ENCODE data around the gene DBN1. TPM values are rescaled to one million over a fixed set of nuclear protein-coding genes. Genes with fewer than 3 reads are reported as not detected.

DBN1 gene
- total RNA-seq, 1 experiment from 2014 or later: 127 TPM

DNA sequence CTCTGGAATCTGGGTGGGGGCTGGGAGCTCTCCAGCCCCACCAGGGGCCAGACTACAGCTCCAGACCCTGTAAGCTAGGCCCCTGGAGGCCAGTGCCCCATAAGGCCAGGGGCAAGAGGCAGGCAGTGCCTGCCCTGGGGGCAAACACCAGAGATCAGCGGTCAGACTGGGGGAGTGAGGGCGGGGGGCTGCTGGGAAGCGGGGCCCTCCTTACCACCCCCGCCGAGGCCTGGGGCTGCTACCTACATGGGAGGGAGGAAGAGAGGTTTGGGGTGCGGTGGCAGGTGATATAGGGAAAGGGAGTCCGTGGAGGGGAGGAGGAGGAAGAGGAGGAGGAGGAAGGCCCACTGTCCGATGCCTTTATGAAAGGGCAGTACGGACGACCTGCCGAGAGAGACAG lies 14.1 kb downstream of the DBN1 start:
- Histone ChIP-seq H3K4me2 (ENCODE audit: low read length) (no peak overlapping the region), H3K79me2 (ENCODE audit: low read length) (no peaks in the 10 kb centered on the region), H3K9me3 (ENCODE audit: low read length) (no peaks in the 10 kb centered on the region), H2AFZ (ENCODE audit: low read length) (no peak overlapping the region), H3K27me3 (ENCODE audit: low read length) (no peaks in the 10 kb centered on the region), H3K27ac (ENCODE audit: low read length) (no peak overlapping the region), H3K9ac (ENCODE audit: low read length) (no peak overlapping the region), H3F3A (ENCODE audit: low read length, unreplicated experiment) (peaks cover 8% of the 10 kb centered on the region), H3K4me3 (ENCODE audit: low read length) (no peak overlapping the region), H3K36me3 (ENCODE audit: low read depth, low read length) (peaks cover 5% of the 10 kb centered on the region), H4K20me1 (ENCODE audit: low read length) (peaks cover 14% of the 10 kb centered on the region; the same call in 1 of the 2 replicates), H3K9me2 (replicated peaks; ENCODE audit: low read length) (no peaks in the 10 kb centered on the region), H3K4me1 (ENCODE audit: insufficient read depth, low read length) (peaks cover 8% of the 10 kb centered on the region; the same call in 1 of the 2 replicates)
- TF ChIP-seq EZH2phosphoT487 (IDR thresholded peaks at IDR 0.05; ENCODE audit: borderline replicate concordance, low read length) (no peak), EZH2 (IDR thresholded peaks at IDR 0.05; ENCODE audit: low read length, unreplicated experiment) (no peak)
- TF ChIP-seq, protein P1, sequence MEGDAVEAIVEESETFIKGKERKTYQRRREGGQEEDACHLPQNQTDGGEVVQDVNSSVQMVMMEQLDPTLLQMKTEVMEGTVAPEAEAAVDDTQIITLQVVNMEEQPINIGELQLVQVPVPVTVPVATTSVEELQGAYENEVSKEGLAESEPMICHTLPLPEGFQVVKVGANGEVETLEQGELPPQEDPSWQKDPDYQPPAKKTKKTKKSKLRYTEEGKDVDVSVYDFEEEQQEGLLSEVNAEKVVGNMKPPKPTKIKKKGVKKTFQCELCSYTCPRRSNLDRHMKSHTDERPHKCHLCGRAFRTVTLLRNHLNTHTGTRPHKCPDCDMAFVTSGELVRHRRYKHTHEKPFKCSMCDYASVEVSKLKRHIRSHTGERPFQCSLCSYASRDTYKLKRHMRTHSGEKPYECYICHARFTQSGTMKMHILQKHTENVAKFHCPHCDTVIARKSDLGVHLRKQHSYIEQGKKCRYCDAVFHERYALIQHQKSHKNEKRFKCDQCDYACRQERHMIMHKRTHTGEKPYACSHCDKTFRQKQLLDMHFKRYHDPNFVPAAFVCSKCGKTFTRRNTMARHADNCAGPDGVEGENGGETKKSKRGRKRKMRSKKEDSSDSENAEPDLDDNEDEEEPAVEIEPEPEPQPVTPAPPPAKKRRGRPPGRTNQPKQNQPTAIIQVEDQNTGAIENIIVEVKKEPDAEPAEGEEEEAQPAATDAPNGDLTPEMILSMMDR (conservative IDR thresholded peaks at IDR 0.05; ENCODE audit: low read depth, low read length): no peak
- ATAC-seq (no peak), DNase-seq (no peak)
- intact Hi-C loops (cut with micrococcal nuclease): no loop called here
- ChIA-PET CTCF (no interaction called here), POLR2A (ENCODE audit: unreplicated experiment) (no interaction called here)
- BruUV-seq (replicated peaks): no TSS peak

DNA sequence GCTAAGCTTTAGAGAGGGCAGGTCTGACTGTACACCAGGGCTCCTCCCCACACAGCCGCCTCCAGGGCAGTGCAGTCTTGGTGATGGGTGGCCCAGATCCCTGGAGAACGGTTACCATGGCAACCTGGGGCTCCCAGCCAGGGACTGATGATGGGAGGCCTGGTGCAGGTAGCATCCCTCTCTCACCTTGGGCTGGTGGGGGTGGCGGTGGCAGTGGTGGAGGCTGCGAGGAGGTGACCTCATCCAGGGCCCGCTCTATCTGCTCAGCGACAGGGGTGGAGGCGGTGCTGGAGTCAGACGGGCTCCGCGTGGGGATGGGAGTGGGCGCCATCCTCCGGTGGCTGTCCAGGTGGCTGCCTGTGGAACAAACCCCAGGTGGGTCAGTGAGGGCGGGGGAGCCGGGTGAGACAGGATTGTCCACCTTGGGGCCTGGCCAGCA lies 14.5 kb downstream of the DBN1 start:
- Histone ChIP-seq H4K20me1 (ENCODE audit: low read length) (peaks cover 14% of the 10 kb centered on the region; the same call in 1 of the 2 replicates), H3K9me3 (ENCODE audit: low read length) (no peaks in the 10 kb centered on the region), H3K4me3 (ENCODE audit: low read length) (no peak overlapping the region), H3K4me2 (ENCODE audit: low read length) (no peak overlapping the region), H2AFZ (ENCODE audit: low read length) (no peak overlapping the region), H3K4me1 (ENCODE audit: insufficient read depth, low read length) (peaks cover 11% of the 10 kb centered on the region; the same call in 1 of the 2 replicates), H3K79me2 (ENCODE audit: low read length) (no peaks in the 10 kb centered on the region), H3K9ac (ENCODE audit: low read length) (no peak overlapping the region), H3K27ac (ENCODE audit: low read length) (no peak overlapping the region), H3K27me3 (ENCODE audit: low read length) (no peaks in the 10 kb centered on the region), H3K36me3 (ENCODE audit: low read depth, low read length) (peaks cover 5% of the 10 kb centered on the region), H3F3A (ENCODE audit: low read length, unreplicated experiment) (peaks cover 8% of the 10 kb centered on the region), H3K9me2 (replicated peaks; ENCODE audit: low read length) (no peaks in the 10 kb centered on the region)
- DNase-seq: peak; percentile 34
- no TSS peak for BruUV-seq (replicated peaks)
- ATAC-seq: no peak
- ChIA-PET CTCF (no interaction called here), POLR2A (ENCODE audit: unreplicated experiment) (no interaction called here)
- intact Hi-C loops (cut with micrococcal nuclease): no loop called here
- TF ChIP-seq, protein P1 (conservative IDR thresholded peaks at IDR 0.05; ENCODE audit: low read depth, low read length): no peak
- TF ChIP-seq EZH2 (IDR thresholded peaks at IDR 0.05; ENCODE audit: low read length, unreplicated experiment) (no peak), EZH2phosphoT487 (IDR thresholded peaks at IDR 0.05; ENCODE audit: borderline replicate concordance, low read length) (no peak)

Measured in PC-3 (cell line).